IPS DF 4.7 (cell line): Measurements from ENCODE around the gene ASXL1.
"Not testable (repeated sequence)": the region's sequence is repeated elsewhere in the genome, so short reads cannot be mapped to it uniquely, and the experiment has no call there.

Experiments
- DNase-seq: peaks from one replicate; pipeline ENCODE4 v3.0.0-alpha.2; 2013; ENCODE audit warnings: low spot score; ENCODE audit errors: extremely low read depth

The ASXL1 gene

GRCh38 chr20:32406701-32407100 lies 48.6 kb downstream of the ASXL1 start:
- DNase-seq, result no peak

- DNase-seq, result not testable (repeated sequence)
Observed at GRCh38 chr20:32407131-32407750, 49.1 kb downstream of the ASXL1 start.

GRCh38 chr20:32411955-32412706 lies 54.0 kb downstream of the ASXL1 start:
- DNase-seq, result no peak

GRCh38 chr20:32415494-32415893 lies 57.4 kb downstream of the ASXL1 start:
- DNase-seq, result no peak

GRCh38 chr20:32416206-32416605 lies 58.1 kb downstream of the ASXL1 start:
- DNase-seq, result no peak

- DNase-seq, result no peak
Observed at GRCh38 chr20:32418376-32418775, 60.2 kb downstream of the ASXL1 start.

- no peak for DNase-seq
Observed at GRCh38 chr20:32421290-32421689, 63.2 kb downstream of the ASXL1 start.

- DNase-seq, result no peak
Observed at GRCh38 chr20:32427996-32428395, 69.9 kb downstream of the ASXL1 start.

GRCh38 chr20:32429343-32429742 lies 71.2 kb downstream of the ASXL1 start:
- DNase-seq, result no peak

- DNase-seq, result no peak
Observed at GRCh38 chr20:32429745-32430360, 71.7 kb downstream of the ASXL1 start.

GRCh38 chr20:32431457-32431856 lies 73.3 kb downstream of the ASXL1 start:
- no peak for DNase-seq

- DNase-seq, result no peak
Observed at GRCh38 chr20:32432277-32432676, 74.1 kb downstream of the ASXL1 start.

GRCh38 chr20:32433311-32434021 lies 75.3 kb downstream of the ASXL1 start:
- no peak for DNase-seq

- DNase-seq, result no peak
Observed at GRCh38 chr20:32434434-32434833, 76.3 kb downstream of the ASXL1 start.

GRCh38 chr20:32435449-32436107 lies 77.4 kb downstream of the ASXL1 start:
- DNase-seq, result no peak

- DNase-seq, result no peak
Observed at GRCh38 chr20:32436142-32436861, 78.2 kb downstream of the ASXL1 start.

- DNase-seq, result no peak
Observed at GRCh38 chr20:32436968-32437367, 78.8 kb downstream of the ASXL1 start.

- no peak for DNase-seq
Observed at GRCh38 chr20:32437391-32438074, 79.4 kb downstream of the ASXL1 start.

- DNase-seq, result no peak
Observed at GRCh38 chr20:32438331-32438858, 80.3 kb downstream of the ASXL1 start.
